K562 (cell line): ENCODE data around the gene ZNHIT1. TPM values are rescaled to one million over a fixed set of nuclear protein-coding genes. Genes with fewer than 3 reads are reported as not detected.

Experiments used
- BCOR ChIP-seq: fragments of 450-650 bp; IDR thresholded peaks from 2 replicates; pipeline ENCODE4 v1.6.1; 2016
- EP300 ChIP-seq: IDR thresholded peaks from 2 replicates; pipeline ENCODE4 v1.6.1; 2012; ENCODE audit warnings: low read length, improper control_type of control experiment
- HDAC2 ChIP-seq: fragments of 450-650 bp; IDR thresholded peaks from 2 replicates; pipeline ENCODE4 v1.6.1; 2016; ENCODE audit warnings: mild to moderate bottlenecking
- RCOR1 ChIP-seq, 2 experiments: IDR thresholded peaks; 2 replicates each; pipeline ENCODE4 v1.6.1; 2012; ENCODE audit warnings: low read depth in 2 of 2, low read length in 2 of 2, borderline replicate concordance in 1 of 2, improper control_type of control experiment in 1 of 2
- RERE ChIP-seq: sonication (generic); formaldehyde crosslinking; IDR thresholded peaks from 2 replicates; pipeline ENCODE4 v1.8.0; 2023; ENCODE audit warnings: missing genetic modification reagents, mild to moderate bottlenecking, borderline replicate concordance
- SMAD4 ChIP-seq: fragments of 250-450 bp; sonication (Bioruptor Pico); conservative IDR thresholded peaks from 2 replicates; pipeline ENCODE4 v1.8.0; 2021; ENCODE audit warnings: inconsistent platforms, mild to moderate bottlenecking, moderate library complexity
- SMARCE1 ChIP-seq: fragments of 450-650 bp; IDR thresholded peaks from 2 replicates; pipeline ENCODE4 v1.7.1; 2016; ENCODE audit warnings: mild to moderate bottlenecking
- SOX6 ChIP-seq: fragments of 450-650 bp; IDR thresholded peaks from 2 replicates; pipeline ENCODE4 v1.6.1; 2014; ENCODE audit warnings: mild to moderate bottlenecking
- STAT5A ChIP-seq: IDR thresholded peaks from 2 replicates; pipeline ENCODE4 v1.6.1; 2012; ENCODE audit warnings: low read length, inconsistent platforms, borderline replicate concordance
- STAT5B ChIP-seq: fragments of 250-450 bp; sonication (Bioruptor Pico); IDR thresholded peaks from 2 replicates; pipeline ENCODE4 v1.8.0; 2021; ENCODE audit warnings: mild to moderate bottlenecking, inconsistent platforms
- TEAD4 ChIP-seq, 2 experiments: sonication (generic) in 1 of 2; formaldehyde crosslinking in 1 of 2; IDR thresholded peaks; 2 replicates each; pipeline versions ENCODE4 v1.6.1 to v1.8.0; 2012 to 2022; ENCODE audit warnings: borderline replicate concordance in 1 of 2, inconsistent platforms in 1 of 2, low read length in 1 of 2, mild to moderate bottlenecking in 1 of 2, missing genetic modification reagents in 1 of 2
- ZKSCAN1 ChIP-seq: fragments of 150-350 bp; IDR thresholded peaks from 2 replicates; pipeline ENCODE4 v1.6.1; 2016; ENCODE audit warnings: low read depth, low read length
- ZNF212 ChIP-seq: fragments of 450-650 bp; formaldehyde crosslinking; IDR thresholded peaks from 2 replicates; pipeline ENCODE4 v1.4.0; 2020; ENCODE audit warnings: mild to moderate bottlenecking
- ZNF766 ChIP-seq: fragments of 200-800 bp; sonication (Bioruptor generic); conservative IDR thresholded peaks from 2 replicates; pipeline ENCODE4 v1.6.1; 2016; ENCODE audit warnings: missing genetic modification characterization, missing compliant biosample characterization
- polyA plus RNA-seq, 8 experiments: library from polyadenylated mRNA; depleted of rRNA in 4 of 8; stranded (reverse) in 5 of 8; unstranded in 3 of 8; fragments of >200 nt; fragmentation: Nextera tagmentation in 2 of 8; fragmentation: Illumina TruSeq in 1 of 8; extraction: Ambion mirVana in 2 of 8; extraction: Trizol in 1 of 8; gene quantifications; 2 replicates each; pipeline versions ENCODE4 v1.2.1 to v1.2.3, GENCODE V29; 2011 to 2014; ENCODE audit warnings: inconsistent platforms in 1 of 8, missing spikeins in 1 of 8
- total RNA-seq, 7 experiments: library from RNA; depleted of rRNA in 6 of 7; stranded (reverse); fragments of >200 nt in 6 of 7; fragmentation: Illumina TruSeq in 2 of 7; extraction: Trizol in 2 of 7; gene quantifications; 2 replicates each; pipeline versions ENCODE4 v1.2.1 to v1.2.3, GENCODE V29; 2011 to 2021; ENCODE audit warnings: low replicate concordance in 1 of 7
- TF ChIP-seq, protein P1 (sequence below): fragments of 250-450 bp; sonication (Bioruptor Pico); IDR thresholded peaks from 2 replicates; pipeline ENCODE4 v1.5.0; 2020; ENCODE audit warnings: mild to moderate bottlenecking, borderline replicate concordance
- TF ChIP-seq, protein P2 (sequence below), 3 experiments: fragments of 200-800 bp in 1 of 3; fragments of 250-450 bp in 1 of 3; fragments of 450-650 bp in 1 of 3; sonication (Bioruptor Pico) in 1 of 3; sonication (Bioruptor generic) in 1 of 3; formaldehyde crosslinking in 1 of 3; IDR thresholded peaks; 2 replicates each; pipeline versions ENCODE4 v1.6.1 to v1.8.0; 2016 to 2022; ENCODE audit warnings: mild to moderate bottlenecking in 2 of 3, missing genetic modification characterization in 2 of 3, missing compliant biosample characterization in 1 of 3, moderate library complexity in 1 of 3

ZNHIT1 gene
- total and polyA plus RNA-seq, 9 of the 15 experiments (the other 6 are each of a cell fraction or from before 2014, with no cell fraction given) = 6.4 to 162 (median 70.1) TPM

- peak; percentile 91 for TF ChIP-seq TEAD4 (IDR thresholded peaks at IDR 0.05; ENCODE audit: low read length)
- TF ChIP-seq TEAD4 (CRISPR knock-in tag; IDR thresholded peaks at IDR 0.05; ENCODE audit: borderline replicate concordance) = no peak
- TF ChIP-seq SOX6 = 0 out of 2 replicates have a peak, but pooled peaks have one; percentile 36
- TF ChIP-seq, protein P1, sequence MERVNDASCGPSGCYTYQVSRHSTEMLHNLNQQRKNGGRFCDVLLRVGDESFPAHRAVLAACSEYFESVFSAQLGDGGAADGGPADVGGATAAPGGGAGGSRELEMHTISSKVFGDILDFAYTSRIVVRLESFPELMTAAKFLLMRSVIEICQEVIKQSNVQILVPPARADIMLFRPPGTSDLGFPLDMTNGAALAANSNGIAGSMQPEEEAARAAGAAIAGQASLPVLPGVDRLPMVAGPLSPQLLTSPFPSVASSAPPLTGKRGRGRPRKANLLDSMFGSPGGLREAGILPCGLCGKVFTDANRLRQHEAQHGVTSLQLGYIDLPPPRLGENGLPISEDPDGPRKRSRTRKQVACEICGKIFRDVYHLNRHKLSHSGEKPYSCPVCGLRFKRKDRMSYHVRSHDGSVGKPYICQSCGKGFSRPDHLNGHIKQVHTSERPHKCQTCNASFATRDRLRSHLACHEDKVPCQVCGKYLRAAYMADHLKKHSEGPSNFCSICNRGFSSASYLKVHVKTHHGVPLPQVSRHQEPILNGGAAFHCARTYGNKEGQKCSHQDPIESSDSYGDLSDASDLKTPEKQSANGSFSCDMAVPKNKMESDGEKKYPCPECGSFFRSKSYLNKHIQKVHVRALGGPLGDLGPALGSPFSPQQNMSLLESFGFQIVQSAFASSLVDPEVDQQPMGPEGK = no peak
- TF ChIP-seq STAT5B (CRISPR knock-in tag) = no peak
- peak; percentile 48; the same call in 1 of the 2 replicates for TF ChIP-seq SMARCE1
- 0 out of 2 replicates have a peak, but pooled peaks have one; percentile 50 for TF ChIP-seq HDAC2
- TF ChIP-seq, protein P2, sequence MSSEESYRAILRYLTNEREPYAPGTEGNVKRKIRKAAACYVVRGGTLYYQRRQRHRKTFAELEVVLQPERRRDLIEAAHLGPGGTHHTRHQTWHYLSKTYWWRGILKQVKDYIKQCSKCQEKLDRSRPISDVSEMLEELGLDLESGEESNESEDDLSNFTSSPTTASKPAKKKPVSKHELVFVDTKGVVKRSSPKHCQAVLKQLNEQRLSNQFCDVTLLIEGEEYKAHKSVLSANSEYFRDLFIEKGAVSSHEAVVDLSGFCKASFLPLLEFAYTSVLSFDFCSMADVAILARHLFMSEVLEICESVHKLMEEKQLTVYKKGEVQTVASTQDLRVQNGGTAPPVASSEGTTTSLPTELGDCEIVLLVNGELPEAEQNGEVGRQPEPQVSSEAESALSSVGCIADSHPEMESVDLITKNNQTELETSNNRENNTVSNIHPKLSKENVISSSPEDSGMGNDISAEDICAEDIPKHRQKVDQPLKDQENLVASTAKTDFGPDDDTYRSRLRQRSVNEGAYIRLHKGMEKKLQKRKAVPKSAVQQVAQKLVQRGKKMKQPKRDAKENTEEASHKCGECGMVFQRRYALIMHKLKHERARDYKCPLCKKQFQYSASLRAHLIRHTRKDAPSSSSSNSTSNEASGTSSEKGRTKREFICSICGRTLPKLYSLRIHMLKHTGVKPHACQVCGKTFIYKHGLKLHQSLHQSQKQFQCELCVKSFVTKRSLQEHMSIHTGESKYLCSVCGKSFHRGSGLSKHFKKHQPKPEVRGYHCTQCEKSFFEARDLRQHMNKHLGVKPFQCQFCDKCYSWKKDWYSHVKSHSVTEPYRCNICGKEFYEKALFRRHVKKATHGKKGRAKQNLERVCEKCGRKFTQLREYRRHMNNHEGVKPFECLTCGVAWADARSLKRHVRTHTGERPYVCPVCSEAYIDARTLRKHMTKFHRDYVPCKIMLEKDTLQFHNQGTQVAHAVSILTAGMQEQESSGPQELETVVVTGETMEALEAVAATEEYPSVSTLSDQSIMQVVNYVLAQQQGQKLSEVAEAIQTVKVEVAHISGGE (CRISPR knock-in tag; IDR thresholded peaks at IDR 0.05) = peak in 1 of 3 experiments; percentile 44; a peak in 1 of 6 replicates
- 0 out of 2 replicates have a peak, but pooled peaks have one; percentile 39 for TF ChIP-seq SMAD4
- peak; percentile 61; the same call in 1 of the 2 replicates for TF ChIP-seq ZKSCAN1
- TF ChIP-seq ZNF212 (CRISPR knock-in tag) = no peak
- peak in 1 of 2 experiments; percentile 64; a peak in 1 of 4 replicates for TF ChIP-seq RCOR1 (IDR thresholded peaks at IDR 0.05; ENCODE audit: borderline replicate concordance in 1 of 2, low read depth in 2 of 2, low read length in 2 of 2)
- TF ChIP-seq ZNF766 (CRISPR knock-in tag) = no peak
- TF ChIP-seq RERE (CRISPR knock-in tag) = no peak
- TF ChIP-seq STAT5A = peak; percentile 72
- 0 out of 2 replicates have a peak, but pooled peaks have one; percentile 18 for TF ChIP-seq BCOR
- TF ChIP-seq EP300 = peak; percentile 37; the same call in 1 of the 2 replicates
Measured at GRCh38 chr7:101233907-101234547, 16.1 kb downstream of the ZNHIT1 start (continued).
